Peyer's patch (tissue), 4 donors: Measurements from ENCODE around the gene FBXW5.

Experiments
- POLR2A ChIP-seq, 2 donors: fragments of 450-650 bp; IDR thresholded peaks; one replicate each; pipeline ENCODE4 v1.5.1; 2017; ENCODE audit warnings: antibody characterized with exemption in 2 of 2, mild to moderate bottlenecking in 2 of 2, moderate library complexity in 2 of 2
- TF ChIP-seq, protein P1 (sequence below), 6 experiments: fragments of 450-650 bp in 4 of 6; fragments of 200-600 bp in 2 of 6; sonication (generic) in 1 of 6; IDR thresholded peaks; one replicate each; pipeline ENCODE4 v1.5.1; 2017 to 2019; ENCODE audit warnings: antibody characterized with exemption in 6 of 6, mild to moderate bottlenecking in 3 of 6, moderate library complexity in 1 of 6

DNA sequence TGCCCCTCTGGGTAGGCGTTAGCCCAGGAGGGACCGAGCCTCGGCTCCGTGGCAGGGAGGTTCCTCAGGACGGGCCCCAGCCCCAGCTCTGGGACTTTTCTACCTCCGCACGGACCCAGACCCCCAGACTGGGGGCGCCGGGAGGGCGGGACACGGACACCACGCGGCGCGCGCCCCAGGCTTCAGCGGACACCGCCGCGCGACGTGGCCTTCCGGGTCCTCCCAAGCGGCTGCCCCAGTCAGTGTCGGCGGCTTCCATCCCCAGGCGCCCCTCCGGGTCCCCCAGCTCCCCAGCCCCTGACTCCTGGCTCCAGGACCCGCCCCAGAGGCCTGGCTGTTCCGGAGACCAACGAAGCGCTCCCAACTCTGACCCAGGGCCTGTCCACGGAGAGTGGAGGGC lies 41.3 kb upstream of the FBXW5 start:
- TF ChIP-seq POLR2A (IDR thresholded peaks at IDR 0.05), result no peak
- TF ChIP-seq, protein P1, sequence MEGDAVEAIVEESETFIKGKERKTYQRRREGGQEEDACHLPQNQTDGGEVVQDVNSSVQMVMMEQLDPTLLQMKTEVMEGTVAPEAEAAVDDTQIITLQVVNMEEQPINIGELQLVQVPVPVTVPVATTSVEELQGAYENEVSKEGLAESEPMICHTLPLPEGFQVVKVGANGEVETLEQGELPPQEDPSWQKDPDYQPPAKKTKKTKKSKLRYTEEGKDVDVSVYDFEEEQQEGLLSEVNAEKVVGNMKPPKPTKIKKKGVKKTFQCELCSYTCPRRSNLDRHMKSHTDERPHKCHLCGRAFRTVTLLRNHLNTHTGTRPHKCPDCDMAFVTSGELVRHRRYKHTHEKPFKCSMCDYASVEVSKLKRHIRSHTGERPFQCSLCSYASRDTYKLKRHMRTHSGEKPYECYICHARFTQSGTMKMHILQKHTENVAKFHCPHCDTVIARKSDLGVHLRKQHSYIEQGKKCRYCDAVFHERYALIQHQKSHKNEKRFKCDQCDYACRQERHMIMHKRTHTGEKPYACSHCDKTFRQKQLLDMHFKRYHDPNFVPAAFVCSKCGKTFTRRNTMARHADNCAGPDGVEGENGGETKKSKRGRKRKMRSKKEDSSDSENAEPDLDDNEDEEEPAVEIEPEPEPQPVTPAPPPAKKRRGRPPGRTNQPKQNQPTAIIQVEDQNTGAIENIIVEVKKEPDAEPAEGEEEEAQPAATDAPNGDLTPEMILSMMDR (IDR thresholded peaks at IDR 0.05), result no peak
